AG04450 (cell line): Measurements from ENCODE around the gene CAMTA2. TPM values are rescaled to one million over a fixed set of nuclear protein-coding genes. Genes with fewer than 3 reads are reported as not detected.

Source experiments
- CTCF ChIA-PET: fragments of 300-600, 350-600 bp; formaldehyde crosslinking; extraction: SDS; loops from one replicate; lab custom pipeline; 2022; ENCODE audit warnings: antibody characterized with exemption, inconsistent platforms; lab: Charles Lee
- POLR2A ChIA-PET: fragments of 350-600 bp; formaldehyde crosslinking; extraction: SDS; loops from one replicate; lab custom pipeline; 2021; ENCODE audit warnings: antibody characterized with exemption, inconsistent platforms; lab: Yijun Ruan, JAX
- DNase-seq: peaks from one replicate; pipeline ENCODE4 v3.0.0-alpha.2; 2011; ENCODE audit warnings: low read depth, low spot score
- H3K27ac ChIP-seq: one replicate; pipeline ENCODE4 v1.5.1; 2012; ENCODE audit warnings: low read depth, low read length, control low read depth
- H3K27me3 ChIP-seq: one replicate; pipeline ENCODE4 v1.6.0; 2012; ENCODE audit warnings: low read length; ENCODE audit not compliant: control insufficient read depth, insufficient read depth
- H3K4me3 ChIP-seq: 2 replicates; pipeline ENCODE4 v1.5.1; 2011; ENCODE audit warnings: mild to moderate bottlenecking, low read depth, low read length, control low read depth
- H3K9me3 ChIP-seq: 2 replicates; pipeline ENCODE4 v1.5.1; 2012; ENCODE audit warnings: low read length; ENCODE audit not compliant: control insufficient read depth, insufficient read depth
- polyA plus RNA-seq: library from polyadenylated mRNA; depleted of rRNA; stranded (reverse); fragments of >200 nt; gene quantifications from 2 replicates; pipeline ENCODE4 v1.2.3, GENCODE V29; 2011
- TF ChIP-seq, protein P1 (sequence below): IDR thresholded peaks from 2 replicates; pipeline ENCODE4 v1.5.1; 2011; ENCODE audit warnings: low read depth, low read length, control low read depth, inconsistent platforms

Gene CAMTA2
- polyA plus RNA-seq, 1 experiment = 18.0 TPM

DNA sequence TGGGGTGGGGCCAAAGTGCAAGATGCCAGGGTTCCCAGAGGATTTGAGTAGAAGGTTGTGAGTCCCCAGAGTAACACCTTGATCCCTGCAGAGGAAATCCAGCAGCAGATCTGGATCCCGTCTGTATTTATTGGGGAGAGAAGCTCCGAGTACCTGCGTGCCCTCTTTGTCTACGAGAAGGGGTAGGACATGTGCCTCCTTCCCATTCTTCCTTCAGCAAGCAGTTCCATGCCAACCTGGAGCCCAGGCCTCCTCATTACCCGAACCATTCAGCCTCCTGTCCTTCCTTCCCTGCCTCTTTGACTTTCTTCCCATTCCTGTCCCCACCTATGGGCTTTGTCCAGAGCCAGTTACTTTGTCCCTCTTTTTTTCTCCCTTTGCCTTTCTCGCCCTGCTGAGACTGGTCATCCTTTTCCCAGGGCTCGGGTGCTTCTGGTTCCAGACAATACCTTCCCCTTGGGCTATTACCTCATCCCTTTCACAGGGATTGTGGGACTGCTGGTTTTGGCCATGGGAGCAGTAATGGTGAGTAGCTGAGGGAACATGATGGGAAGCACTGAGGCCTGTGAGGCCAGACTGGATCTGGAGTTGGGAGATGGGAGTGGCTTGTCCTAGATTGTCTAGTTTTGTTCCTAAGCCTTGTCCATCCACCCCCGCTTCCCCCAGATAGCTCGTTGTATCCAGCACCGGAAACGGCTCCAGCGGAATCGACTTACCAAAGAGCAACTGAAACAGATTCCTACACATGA lies 44.5 kb downstream of the CAMTA2 start:
- TF ChIP-seq, protein P1, sequence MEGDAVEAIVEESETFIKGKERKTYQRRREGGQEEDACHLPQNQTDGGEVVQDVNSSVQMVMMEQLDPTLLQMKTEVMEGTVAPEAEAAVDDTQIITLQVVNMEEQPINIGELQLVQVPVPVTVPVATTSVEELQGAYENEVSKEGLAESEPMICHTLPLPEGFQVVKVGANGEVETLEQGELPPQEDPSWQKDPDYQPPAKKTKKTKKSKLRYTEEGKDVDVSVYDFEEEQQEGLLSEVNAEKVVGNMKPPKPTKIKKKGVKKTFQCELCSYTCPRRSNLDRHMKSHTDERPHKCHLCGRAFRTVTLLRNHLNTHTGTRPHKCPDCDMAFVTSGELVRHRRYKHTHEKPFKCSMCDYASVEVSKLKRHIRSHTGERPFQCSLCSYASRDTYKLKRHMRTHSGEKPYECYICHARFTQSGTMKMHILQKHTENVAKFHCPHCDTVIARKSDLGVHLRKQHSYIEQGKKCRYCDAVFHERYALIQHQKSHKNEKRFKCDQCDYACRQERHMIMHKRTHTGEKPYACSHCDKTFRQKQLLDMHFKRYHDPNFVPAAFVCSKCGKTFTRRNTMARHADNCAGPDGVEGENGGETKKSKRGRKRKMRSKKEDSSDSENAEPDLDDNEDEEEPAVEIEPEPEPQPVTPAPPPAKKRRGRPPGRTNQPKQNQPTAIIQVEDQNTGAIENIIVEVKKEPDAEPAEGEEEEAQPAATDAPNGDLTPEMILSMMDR = no peak
- ChIA-PET CTCF (no interaction called here), POLR2A (no interaction called here)
- H3K4me3 ChIP-seq = no peak overlapping the region
- no peaks in the 10 kb centered on the region for H3K27me3 ChIP-seq
- peaks cover under 1% of the 10 kb centered on the region; the same call in 1 of the 2 replicates for H3K9me3 ChIP-seq
- H3K27ac ChIP-seq = peak overlapping the region; percentile 47
- no peak for DNase-seq

DNA sequence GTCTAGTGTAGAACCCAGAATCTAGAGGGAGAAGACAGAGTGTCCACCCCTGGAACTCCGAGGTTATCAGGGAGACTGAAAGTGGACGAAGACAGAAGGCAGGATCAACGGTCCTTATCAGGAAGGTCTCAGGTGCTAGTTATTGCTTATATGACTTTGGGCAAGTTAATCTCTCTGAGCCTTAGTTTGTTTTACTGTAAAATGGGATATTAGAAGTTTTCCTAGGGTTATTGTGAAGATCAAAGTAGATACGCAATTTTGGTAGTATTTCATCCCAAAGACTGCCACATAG lies 46.2 kb downstream of the CAMTA2 start:
- H3K4me3 ChIP-seq = peak overlapping the region; percentile 92
- TF ChIP-seq, protein P1 = no peak
- no peak for DNase-seq
- ChIA-PET POLR2A (interaction anchor here (2.3 kb wide), 1 partner anchor 32 kb away, joined by 14 read pairs; no protein-coding TSS in a partner anchor), CTCF (no interaction called here)
- no peak overlapping the region for H3K27ac ChIP-seq
- H3K9me3 ChIP-seq = no peaks in the 10 kb centered on the region; the same call in 1 of the 2 replicates
- H3K27me3 ChIP-seq = no peaks in the 10 kb centered on the region

- Histone ChIP-seq H3K9me3 (no peaks in the 10 kb centered on the region; the same call in 1 of the 2 replicates), H3K27ac (peak overlapping the region; percentile 98), H3K4me3 (peak overlapping the region; percentile 92), H3K27me3 (no peaks in the 10 kb centered on the region)
- CTCF ChIA-PET = interaction anchor here (0.9 to 2.8 kb wide), 3 partner anchors 17 to 151 kb away, joined by 3 to 25 read pairs (median 5); no protein-coding TSS in a partner anchor
- POLR2A ChIA-PET = interaction anchor here (0.7 to 2.4 kb wide), 12 partner anchors 9 to 145 kb away, joined by 3 to 55 read pairs (median 5); partner anchors contain the start of genes ENO3, INCA1, KIF1C and PFN1
- TF ChIP-seq, protein P1 = no peak
- peak; percentile 72 for DNase-seq
Measured at GRCh38 chr17:4940555-4941318, 46.7 kb downstream of the CAMTA2 start.

- Histone ChIP-seq H3K9me3 (no peaks in the 10 kb centered on the region; the same call in 1 of the 2 replicates), H3K27me3 (no peaks in the 10 kb centered on the region), H3K27ac (peak within 1 kb of the TSS; percentile 98), H3K4me3 (peak within 1 kb of the TSS; percentile 92)
- POLR2A ChIA-PET = interaction anchor here (1.0 to 2.4 kb wide), 12 partner anchors 9 to 144 kb away, joined by 3 to 55 read pairs (median 5); partner anchors contain the start of genes ENO3, INCA1, KIF1C and PFN1
- TF ChIP-seq, protein P1 = no peak
- CTCF ChIA-PET = interaction anchor here (0.6 to 2.8 kb wide), 6 partner anchors 16 to 314 kb away, joined by 3 to 25 read pairs (median 4); partner anchors contain the start of gene CAMTA2
- DNase-seq = peak; percentile 99
Measured at GRCh38 chr17:4939796-4940554, 47.5 kb downstream of the CAMTA2 start, which contains the start of the genes RNF167 and SLC25A11. Gene RNF167 (plus strand): TSS chr17:4940268. CDS start chr17:4940910, 642 bp downstream. Gene SLC25A11 (minus strand): TSS chr17:4940046. CDS start chr17:4939910, 136 bp downstream.
